HG03159 (cell line): Measurements from ENCODE around the gene FIGNL2.

Experiments
- ATAC-seq: cut with Tn5 transposase; IDR thresholded peaks from one replicate; pipeline ENCODE4 v1.9.1; 2021; ENCODE audit warnings: mild to moderate bottlenecking, moderate library complexity; ENCODE audit not compliant: unreplicated experiment

FIGNL2 gene

DNA sequence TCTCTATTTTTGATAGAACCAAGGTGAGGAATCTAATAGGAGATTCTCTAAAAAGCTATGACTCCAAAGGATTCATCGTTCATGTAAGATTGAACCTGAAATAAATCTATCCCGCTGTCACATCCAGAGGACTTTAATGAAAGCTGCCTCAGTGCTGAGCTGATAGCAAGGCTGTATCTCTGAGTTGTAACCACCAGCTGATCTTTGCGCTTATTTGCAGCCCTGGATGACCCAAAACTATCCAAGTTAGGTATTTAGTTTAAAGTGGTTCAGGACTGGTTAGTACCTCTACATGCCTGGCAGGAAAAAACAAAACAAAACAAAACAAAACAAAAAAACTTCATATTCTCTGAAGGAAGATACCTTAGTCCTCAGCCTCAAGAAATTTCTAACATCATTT is 30.6 kb upstream of the FIGNL2 start:
- no peak for ATAC-seq

DNA sequence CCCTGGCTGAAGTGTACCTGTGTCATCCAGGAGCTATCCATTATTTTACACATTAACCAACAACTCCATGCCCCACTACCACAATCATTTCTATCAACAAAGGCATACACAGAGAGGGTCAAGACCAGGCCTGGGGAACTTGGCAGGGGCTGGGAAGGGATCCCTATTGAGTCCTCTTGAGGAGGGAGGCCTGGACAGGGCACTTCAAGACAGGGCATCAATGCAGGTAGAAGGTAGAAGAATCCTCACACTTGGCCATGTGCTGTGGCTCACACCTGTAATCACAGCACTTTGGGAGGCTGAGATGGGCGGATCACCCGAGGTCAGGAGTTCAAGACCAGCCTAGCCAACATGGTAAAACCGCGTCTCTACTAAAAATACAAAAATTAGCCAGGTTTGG is 26.0 kb upstream of the FIGNL2 start:
- ATAC-seq, result no peak

- no peak for ATAC-seq
These were observed 25.5 kb upstream of the FIGNL2 start for GRCh38 chr12:51874000-51874399.

GRCh38 chr12:51873251-51873994 is 24.9 kb upstream of the FIGNL2 start:
- ATAC-seq, result no peak

GRCh38 chr12:51872689-51872981 is 24.1 kb upstream of the FIGNL2 start:
- no peak for ATAC-seq

DNA sequence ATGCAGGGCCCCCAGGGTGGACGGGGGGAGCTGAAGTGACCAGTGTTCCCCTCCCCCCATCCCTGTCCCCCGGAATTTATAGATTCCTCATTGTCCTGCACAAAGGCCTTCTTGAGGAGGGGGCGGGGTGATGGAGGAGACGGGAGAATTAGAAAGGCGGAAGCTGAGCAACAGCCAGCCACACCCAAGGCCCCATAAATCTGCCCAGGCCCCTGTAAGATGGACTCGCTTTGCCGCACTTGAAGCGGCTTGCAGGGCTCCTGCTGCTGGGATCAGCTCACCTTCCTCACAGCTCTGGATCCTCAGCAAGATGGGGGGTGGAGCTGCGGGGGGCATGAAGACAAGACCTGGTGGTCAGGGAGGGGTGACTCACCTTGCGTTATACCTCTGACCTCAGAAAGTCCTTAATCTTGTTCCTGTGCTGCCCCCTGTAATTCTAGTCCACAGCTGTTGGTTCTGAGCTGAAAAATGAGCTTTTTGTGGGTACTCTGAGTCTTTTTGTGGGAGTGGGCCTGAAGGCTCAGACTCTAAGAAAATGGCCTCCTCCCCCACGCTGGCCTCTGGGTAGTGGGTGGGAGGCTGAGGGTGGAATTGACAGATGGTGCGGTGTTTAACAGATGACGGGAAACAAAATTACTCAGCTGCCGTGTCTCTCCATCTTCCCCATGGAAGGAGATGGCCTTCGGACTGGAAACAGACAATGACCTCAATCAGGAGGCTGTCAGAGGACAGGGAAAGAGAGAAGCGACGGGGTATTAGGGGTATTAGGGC is 23.6 kb upstream of the FIGNL2 start:
- ATAC-seq, result no peak

GRCh38 chr12:51871126-51871525 is 22.6 kb upstream of the FIGNL2 start:
- ATAC-seq, result no peak

DNA sequence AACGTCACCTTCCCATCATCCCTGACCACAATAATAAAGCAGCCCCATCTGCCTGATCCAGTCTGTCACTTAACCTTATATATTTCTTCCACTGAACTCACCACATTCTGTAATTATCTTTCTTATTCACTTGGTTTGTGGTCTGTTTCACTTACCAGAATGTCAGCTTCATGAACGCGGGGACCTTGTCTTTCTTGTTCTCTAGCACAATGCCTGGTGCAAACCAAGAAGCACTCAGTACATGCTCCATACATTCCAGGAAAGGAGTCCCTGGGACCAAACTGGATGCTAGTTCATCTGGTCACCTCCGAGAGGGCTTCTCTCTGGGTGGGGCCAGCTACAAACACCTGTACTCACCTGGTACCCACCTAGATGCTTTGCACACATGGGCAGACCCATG is 22.0 kb upstream of the FIGNL2 start:
- ATAC-seq, result no peak

DNA sequence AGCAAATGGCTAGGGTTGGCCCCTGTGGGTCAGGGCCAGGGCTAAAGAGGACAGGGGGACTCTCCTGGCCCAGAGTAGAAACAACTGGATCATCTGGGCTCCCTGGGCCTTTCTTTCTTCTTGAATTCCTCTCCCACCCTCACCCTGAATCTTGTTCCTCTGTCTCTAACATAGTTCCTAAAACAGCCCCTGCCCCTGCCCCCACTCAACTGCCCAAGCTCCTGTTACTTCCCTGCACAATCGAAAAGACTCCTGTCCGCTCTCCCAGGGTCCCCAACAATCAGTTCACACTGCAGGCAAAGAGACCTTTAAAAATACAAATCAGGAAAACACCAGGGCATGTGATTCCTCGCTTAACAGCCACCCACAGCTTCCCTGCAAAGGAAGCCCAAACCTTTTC is 21.4 kb upstream of the FIGNL2 start:
- no peak for ATAC-seq

GRCh38 chr12:51869496-51869865 is 21.0 kb upstream of the FIGNL2 start:
- ATAC-seq, result no peak

- ATAC-seq, result no peak
These were observed 20.4 kb upstream of the FIGNL2 start for GRCh38 chr12:51868821-51869495.

GRCh38 chr12:51867796-51868428 is 19.4 kb upstream of the FIGNL2 start:
- no peak for ATAC-seq

DNA sequence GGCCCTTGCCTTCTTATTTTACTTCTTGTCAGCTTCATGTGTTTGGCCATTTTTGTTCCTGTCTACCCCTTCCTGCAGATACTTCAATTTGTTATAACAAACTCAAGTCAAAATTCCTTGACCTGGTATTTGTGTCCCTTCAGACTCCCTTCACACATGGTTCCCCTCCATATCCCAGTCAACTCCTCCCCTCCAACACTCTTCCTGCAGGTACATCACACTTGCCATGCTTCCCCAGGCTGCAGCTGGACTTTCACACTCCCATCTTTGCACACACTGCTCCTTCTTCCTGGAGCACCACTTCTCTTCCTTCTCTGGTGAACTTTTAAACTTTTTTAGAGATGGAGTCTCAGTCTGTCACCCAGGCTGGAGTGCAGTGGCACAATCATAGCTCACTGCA is 18.9 kb upstream of the FIGNL2 start:
- no peak for ATAC-seq

DNA sequence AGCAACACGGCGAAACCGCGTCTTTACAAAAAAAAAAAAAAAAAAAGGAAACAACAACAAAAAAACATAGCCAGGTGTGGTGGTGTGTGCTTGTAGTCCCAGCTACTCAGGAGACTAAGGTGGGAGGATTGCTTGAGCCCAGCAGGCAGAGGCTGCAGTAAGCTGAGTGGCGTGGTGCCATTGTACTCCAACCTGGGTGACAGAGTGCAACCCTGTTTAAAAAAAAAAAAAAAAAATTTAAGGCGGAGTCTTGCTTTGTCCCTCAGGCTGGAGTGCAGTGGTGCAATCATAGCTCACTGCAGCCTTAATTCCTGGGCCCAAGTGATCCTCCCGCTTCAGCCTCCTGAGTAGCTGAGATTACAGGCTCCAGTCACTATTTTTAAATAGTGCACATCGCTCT is 18.2 kb upstream of the FIGNL2 start:
- ATAC-seq, result no peak

DNA sequence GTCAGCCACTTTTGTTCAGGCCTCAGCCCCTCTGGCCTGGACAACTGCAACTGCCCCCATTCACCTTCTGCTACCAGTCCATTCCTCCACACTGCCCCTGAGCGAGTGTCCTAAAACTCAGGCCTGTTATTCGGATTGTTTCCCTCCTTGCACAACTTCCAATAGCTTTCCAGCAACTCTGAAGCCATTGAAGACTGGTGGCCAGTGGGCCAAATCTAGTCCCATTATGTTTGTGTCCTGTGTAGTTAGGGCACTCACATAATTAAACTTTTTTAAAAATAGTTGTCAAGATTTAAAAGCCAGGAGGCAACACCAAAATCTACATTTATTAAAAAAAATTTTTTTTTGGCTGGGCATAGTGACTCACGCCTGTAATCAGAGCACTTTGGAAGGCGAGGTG is 17.8 kb upstream of the FIGNL2 start:
- ATAC-seq, result no peak

GRCh38 chr12:51865757-51866270 is 17.3 kb upstream of the FIGNL2 start:
- no peak for ATAC-seq

GRCh38 chr12:51864833-51865670 is 16.5 kb upstream of the FIGNL2 start:
- ATAC-seq, result no peak

DNA sequence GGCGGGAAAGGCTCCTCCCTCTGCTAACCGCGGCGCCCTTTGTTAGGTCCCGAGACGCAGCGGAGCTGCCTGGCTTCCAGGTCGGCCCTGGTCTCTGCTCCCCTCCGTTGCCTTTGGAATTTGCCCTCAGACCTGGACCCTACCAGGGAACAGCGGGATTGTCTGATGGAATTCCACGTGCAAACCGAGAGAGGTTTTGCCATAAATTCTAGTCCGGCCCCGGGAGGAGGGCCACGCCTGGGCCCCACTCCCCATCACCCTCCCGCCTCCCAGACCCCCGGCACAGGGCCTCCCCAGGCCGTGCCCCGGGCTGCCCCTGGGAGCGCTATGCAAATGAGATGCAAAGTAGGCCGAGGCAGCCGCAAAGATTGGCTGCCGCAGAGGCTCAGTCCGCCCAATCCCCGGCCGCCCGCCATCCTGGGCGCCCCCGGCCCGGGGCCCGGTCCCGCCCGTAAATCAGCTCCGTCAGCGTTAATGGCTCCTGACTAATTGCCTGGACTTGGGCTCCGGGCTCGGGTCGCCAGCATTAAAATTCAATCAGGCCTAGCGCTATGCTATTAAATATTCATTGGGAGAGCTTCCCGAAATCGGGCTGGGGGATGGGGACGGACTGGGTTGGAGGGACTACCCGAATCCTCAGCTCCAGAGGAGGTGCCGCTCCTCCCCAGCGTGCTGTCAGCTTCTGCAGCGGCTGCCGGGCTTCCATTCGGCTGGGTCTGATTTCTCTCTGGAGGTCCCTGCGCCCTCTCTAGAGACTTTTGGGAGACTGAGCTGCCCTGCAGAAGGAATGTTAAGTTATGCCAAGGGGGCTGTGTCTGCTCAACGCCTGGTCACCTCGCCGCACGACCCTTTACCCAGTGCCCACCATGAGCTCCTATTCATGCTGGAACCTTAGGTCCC is 15.7 kb upstream of the FIGNL2 start:
- ATAC-seq, result no peak

DNA sequence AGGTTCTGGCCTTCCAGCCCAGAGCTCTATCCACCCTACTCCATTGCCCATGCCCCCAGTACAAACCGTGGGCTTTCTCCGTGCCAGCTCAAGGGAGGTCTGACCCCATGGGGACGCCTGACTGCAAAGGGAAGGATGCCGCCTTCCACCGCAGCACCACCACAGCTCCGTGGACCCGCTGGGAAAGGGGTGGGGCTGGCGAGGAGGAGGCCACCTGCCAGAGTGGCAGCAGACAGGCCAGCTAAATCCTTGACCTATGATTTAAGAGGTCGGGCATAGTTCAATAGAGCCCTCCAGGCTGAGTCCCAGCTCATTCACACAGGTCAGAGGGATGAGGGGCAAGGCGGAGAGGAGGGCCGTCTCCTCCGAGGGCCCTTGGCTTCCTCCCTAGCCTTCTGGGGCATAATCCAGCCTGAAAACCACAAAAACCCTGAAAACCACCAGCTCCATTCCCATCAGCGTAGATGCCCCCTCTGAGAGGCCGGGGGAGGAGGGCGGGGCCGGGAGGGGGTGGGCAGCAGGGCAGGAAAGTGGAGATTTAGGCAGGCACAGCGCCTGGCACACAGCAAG is 14.9 kb upstream of the FIGNL2 start:
- ATAC-seq, result no peak
